HG02870 (cell line): ENCODE results near the gene SOX18.
"Not testable (repeated sequence)": the region's sequence is repeated elsewhere in the genome, so short reads cannot be mapped to it uniquely, and the experiment has no call there.

Source experiments
- ATAC-seq: cut with Tn5 transposase; IDR thresholded peaks from one replicate; pipeline ENCODE4 v1.9.1; 2021; ENCODE audit warnings: mild to moderate bottlenecking, moderate library complexity; ENCODE audit not compliant: unreplicated experiment

Gene SOX18

DNA sequence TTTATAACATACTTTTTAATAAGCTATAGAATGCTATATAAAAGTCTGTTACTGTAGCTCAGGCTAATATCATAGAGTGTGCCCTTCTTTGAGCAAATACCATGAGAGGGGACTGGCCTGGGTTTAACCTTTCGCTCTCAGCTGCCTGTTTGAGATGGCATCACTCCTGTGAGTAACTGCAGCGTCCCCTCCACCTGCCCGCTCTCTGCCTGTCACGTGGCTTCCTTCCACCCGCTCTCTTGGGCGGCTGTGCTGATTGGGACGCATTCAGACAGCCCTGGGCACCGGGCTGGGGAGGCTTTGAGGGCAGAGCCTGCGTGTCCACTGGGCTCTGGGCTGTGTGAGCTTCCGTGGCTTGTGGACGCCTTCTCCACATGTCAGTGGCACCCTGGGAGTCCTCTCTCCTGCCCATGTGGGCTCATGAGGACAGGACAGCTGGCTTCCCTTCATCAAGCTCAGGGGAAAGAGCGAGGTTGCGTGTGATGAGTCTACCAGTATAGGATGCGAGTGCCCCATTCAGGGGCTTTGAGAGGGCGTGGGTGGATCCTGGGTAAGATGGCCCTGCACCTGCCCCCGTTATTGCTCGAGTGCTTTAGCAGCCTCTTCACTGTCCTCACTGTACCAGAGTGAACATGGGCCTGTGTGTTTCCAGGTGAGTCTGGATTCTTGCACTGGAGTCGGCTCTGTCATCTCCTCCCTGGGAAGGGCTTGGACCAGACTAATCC, 24.2 kb downstream of the SOX18 start:
- no peak for ATAC-seq

DNA sequence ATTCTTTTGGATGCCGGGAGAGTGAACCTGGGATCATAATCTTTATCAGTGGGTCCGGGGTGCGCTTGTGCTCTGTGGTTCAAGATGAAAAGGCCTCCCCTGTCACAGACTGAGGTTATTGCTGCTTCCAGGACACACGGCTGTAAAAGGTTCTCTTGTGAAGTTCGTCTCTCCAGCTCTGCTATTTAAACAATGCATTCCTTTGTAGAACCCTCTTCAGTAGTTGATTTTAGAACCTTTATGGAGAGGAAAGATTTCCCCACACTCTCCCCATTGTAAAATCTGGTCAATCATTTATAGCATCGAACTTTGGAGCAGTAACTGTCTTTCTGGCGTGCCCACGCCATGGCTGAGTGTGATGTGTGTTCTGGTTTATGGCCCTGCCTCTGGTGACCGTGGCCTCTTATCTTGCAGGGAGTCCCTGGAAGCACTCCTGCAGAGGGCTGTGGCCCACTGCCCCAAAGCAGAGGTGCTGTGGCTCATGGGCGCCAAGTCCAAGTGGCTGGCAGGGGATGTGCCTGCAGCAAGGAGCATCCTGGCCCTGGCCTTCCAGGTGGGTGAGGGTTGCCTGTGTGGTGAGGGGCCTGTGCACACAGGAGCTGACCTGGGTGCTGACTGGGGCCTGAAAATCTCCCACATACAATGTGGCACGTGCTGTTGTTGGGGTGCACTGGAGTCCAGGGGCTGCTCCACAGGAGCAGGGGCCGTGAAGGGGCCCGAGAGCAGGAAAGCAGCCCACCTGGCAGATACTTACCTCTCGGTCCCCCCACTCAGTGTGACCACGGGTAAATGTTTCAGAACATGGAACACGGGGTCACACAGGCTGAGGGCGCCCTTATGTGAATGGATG, 25.1 kb downstream of the SOX18 start:
- ATAC-seq = no peak

DNA sequence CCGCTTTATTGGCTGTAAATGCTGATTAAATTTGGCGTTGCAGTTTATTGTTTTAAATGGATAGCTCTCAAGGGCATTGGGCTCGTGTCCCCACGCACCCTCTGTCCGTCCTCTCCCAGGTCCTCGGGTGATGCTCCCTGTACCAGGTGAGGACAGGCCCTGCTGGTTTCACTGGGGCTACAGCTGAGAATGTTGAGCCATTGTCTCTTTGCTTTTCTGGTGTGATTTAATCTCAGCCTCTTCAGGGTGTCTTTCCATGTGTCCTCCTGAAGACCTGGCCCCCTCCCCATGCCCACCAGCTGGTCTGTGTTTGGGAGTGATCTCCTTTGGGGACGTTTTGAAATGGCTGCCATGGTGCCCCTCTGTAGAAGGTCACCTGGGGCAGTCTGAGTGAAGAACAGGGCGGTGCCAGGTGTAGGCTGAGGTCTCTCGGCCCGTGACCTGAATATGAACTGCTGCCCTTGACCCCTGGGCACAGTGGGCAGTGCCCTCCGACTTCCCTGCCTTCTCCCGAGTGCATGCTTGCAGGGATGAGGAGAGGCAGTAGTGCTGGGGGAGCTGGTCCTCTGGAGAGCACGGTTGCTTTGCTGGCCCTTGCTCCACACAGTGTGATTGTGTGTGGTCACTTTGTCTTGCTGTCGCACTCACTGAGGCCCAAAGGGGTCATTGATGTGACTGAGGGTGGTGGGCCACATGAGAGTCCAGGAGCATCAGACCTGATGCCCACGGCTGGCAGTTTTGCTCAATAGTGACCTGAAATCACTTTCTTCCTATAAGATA, 25.9 kb downstream of the SOX18 start:
- ATAC-seq = no peak

DNA sequence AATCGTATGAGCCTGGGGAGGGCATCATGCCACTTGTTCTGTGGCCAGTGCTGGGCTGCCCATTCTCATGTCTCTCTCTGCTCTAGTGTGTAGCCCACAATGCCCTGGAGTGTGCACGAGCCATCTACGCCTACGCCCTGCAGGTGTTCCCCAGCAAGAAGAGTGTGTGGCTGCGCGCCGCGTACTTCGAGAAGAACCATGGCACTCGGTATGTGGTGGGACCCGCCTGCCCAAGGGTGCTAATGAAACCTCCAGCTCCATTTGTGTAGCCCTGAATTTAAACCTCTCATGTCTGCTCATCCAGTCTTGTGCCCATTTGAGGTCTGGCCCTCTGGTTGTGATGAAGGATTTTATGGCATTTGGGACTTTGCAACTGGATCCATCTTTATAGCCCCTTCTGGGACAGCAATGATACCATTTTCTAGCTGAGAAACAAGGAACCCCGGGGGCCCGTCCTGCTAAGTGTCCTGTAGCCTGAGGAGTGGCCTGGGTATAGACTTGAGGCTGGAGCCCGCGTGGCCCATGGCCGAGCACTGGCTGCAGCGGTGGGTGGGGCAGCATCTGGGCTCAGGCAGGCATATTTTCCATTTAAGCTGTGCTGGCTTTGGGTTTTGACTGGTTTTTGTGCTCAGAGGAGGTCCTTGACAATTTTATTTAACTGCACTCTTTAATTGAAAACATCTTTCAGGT, 26.6 kb downstream of the SOX18 start:
- no peak for ATAC-seq

DNA sequence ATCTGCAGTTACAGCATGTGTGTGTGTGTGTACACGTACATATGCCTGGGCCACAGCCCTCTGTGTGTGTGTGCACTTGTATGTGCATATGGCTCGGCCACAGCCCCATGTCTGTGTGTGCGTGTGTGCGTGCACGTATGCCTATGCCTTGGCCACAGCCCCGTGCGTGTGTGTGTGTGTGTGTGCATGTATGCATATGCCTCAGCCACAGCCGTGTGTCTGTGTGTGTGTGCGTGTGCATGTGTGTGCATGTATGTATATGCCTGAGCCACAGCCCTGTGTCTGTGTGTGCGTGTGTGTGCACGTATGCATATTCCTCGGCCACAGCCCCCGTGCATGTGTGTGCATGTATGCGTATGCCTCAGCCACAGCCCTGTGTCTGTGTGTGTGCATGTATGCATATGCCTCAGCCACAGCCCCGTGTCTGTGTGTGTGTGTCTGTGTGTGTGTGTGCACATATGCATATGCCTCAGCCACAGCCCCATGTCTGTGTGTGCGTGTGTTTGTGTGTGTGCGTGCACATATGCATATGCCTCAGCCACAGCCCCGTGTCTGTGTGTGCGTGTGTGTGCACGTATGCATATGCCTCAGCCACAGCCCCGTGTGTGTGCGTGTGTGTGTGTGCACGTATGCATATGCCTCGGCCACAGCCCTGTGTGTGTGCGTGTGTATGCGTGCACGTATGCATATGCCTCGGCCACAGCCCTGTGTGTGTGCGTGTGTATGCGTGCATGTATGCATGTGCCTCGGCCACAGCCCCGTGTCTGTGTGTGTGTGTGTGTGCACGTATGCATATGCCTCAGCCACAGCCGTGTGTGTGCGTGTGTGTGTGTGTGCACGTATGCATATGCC, 28.1 kb downstream of the SOX18 start:
- no peak for ATAC-seq

DNA sequence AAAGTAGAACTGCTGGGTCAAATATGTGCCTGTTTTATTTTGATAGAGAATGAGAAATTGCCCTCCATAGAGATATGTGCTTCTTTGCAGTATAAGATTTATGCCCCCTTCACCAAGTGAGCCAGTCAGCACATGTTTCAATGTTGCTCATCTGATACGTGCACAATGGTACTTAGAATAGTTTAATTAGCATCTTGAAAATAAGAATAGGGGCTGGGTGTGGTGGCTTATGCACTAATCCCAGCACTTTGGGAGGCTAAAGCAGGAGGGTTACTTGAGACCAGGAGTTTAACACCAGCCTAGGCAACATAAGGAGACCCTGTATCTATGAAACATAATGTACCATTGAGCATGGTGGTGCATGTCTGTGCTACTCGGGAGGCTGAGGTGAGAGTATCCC, 33.8 kb downstream of the SOX18 start:
- ATAC-seq = no peak

DNA sequence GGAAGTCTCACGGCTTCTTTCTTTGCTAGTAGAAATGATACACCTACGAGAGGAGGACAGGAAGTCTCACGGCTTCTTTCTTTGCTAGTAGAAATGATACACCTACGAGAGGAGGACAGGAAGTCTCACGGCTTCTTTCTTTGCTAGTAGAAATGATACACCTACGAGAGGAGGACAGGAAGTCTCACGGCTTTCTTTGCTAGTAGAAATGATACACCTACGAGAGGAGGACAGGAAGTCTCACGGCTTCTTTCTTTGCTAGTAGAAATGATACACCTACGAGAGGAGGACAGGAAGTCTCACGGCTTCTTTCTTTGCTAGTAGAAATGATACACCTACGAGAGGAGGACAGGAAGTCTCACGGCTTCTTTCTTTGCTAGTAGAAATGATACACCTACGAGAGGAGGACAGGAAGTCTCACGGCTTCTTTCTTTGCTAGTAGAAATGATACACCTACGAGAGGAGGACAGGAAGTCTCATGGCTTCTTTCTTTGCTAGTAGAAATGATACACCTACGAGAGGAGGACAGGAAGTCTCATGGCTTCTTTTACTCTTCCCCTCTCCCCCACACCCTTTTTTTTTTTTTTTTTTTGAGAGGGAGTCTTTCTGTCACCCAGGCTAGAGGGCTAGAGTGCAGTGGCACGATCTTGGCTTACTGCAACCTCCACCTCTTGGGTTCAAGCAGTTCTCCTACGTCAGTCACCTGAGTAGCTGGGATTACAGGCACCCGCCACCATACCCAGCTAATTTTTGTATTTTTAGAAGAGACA, 36.9 kb downstream of the SOX18 start:
- ATAC-seq = not testable (repeated sequence)

DNA sequence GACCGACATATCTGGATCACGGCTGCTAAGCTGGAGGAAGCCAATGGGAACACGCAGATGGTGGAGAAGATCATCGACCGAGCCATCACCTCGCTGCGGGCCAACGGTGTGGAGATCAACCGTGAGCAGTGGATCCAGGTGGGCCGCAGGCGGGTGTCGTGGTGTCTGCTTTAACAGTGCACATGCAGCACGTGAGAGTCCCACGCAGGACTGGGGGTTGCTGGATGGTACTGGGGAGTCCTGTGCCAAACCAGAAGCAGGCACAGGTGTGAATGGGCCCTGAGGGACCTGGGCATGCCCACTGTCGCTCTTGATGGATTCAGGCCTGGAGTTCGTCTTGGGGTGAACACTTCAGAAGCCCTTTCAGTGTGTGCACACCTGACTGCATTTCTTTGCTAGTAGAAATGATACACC, 38.1 kb downstream of the SOX18 start:
- no peak for ATAC-seq

DNA sequence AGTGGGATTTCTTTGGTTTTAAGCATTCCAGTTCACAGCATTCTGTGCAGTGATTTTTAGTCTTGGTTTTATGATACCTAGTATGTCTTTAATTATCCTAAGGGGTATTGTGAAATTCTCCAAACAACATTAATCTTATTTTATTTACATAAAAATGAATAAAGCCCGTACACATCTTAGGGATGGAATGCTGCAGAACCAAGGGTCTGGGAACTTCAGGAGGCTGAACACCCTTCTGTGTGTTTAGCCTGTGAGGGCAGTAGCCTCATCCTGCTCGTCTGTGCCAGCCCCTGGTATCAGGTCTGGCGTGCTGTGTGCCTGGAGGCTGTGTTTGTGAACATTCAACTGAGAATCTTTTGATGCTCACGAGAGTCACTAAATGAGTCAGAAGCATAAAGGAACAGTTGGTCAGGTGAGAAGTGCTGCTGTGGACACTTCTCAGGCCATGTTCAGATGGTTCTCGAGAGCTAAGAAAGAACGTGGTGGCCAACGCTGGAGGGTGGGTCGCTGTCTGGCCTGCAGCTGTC, 38.7 kb downstream of the SOX18 start:
- no peak for ATAC-seq

DNA sequence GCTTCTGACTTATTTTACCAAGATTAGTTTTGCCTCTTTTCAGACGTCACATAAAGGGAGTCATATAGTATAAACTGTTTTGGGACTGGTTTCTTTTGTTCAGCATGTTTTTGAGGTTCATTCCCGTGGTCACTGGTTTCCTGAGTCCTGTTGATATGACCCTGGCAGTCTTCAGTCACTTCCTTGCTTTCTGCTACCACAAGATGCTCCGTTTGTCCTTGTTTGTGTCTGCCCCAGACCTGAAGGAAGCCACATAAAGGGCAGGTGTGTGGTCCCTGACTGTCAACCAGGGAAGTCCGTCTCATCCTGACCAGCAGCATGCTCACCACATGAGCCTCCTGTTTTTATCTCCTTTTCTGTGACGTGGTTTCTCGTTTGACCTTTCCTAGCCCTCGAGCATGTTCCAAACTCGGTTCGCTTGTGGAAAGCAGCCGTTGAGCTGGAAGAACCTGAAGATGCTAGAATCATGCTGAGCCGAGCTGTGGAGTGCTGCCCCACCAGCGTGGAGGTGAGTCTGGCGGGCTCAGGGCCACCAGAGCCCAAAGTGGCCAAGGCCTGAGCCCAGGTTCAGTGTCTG, 39.5 kb downstream of the SOX18 start:
- no peak for ATAC-seq

DNA sequence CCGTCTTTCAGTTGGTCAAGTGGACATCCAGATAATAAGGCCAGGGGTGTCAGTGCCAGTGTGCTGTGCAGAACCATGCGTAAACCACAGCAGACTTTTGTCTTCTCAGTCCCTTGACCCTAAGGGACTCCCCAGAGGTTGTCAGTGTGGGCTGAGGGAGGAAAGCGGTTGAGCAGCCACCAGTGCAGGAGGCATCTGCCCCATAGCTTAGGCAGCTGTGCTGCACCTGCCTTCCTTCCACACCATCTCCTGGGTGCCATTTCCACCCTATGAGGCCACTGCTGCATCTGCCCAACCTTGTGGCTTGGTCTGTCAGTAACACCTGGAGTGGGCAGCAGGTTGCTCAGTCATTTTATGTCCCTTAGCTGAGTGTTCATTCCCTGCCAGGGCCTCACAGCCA, 42.5 kb downstream of the SOX18 start:
- no peak for ATAC-seq

DNA sequence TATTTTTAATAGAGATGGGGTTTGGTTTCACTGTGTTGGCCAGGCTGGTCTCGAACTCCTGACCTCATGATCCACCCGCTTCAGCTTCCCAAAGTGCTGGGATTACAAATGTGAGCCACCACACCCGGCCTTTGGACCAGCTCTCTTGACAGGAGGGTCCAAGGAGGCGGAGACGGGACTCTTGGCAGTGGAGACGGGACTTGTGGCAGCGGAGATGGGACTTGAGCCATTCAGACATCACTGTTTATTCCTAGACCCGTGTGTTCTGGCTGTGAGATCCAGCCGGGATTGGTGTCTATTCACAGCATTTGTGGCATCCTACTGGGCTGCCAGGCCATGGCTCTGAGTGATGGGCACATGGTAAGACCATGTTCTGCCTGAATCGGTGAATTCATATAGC, 42.9 kb downstream of the SOX18 start:
- ATAC-seq = no peak

DNA sequence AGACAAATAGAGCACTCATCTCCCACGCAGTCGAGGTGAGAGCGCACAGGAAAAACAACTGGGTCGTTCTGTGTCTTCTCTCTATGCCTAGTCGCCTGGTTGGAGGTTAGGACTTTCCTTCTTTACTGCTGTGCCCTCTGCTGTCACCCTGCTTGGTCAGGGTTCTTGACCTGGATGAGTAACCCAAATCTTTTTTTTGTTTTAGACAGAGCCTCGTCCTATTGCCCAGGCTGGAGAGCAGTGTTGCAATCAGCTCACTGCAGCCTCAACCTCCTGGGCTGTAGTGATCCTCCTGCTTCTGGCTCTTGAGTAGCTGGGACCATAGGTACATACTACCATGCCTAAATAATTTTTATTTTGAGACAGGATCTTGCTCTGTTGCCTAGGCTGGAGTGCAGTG, 44.0 kb downstream of the SOX18 start:
- no peak for ATAC-seq

DNA sequence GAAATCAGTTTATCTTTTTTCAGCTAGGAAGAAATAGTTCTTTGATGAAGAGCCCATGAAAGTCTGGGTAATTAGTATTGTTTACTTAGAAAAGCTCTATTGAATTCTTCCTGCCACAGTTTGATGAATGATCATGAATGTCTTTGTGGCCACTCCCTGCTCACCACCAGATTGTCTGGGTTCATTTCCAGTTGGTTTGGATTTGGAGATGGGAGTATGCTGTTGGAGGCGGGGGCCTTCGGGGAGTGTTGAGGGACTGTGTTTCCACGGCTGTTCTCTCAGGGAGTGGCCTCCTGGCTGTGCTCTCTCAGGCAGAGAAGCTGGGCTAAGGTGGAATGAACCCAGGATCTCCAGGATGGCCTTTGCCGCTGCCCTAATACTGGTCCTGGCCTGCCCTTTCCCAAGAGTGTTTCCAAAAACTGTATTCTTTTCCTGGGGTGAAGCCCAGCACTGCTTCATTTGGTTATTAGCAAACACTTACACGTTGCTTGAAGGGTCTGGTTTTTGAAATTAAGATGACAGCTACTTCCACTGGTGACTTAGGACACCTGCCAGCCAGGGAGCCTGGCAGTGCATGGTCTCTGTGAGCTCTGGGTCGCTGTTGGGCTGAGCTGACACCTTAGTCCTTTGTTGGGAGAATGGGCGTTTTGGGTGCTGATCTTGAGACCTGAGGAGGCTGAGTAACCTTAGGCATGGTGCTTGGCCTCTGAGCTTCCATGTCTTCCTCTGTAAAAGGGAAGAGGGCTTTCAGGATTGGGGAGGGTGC, 45.3 kb downstream of the SOX18 start:
- ATAC-seq = no peak

DNA sequence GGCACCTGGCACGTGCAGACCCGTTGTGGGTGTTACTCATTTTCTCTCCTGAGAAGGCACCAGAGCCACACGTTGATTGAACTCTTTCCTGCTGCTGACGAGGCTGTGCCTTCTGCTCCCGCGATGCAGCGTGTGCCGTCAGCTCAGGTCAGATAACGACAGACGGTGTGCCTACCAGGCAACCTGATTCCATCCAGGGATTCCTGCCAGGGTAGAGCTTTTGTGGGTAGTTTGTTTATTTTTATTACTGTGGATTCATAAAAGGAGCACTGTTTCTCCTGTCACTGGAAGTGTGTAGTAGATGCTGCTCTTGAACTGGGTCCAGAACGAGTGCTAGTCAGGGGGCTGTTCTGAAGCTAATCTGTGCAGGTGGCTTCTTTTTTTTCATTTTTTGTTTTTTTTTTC, 47.8 kb downstream of the SOX18 start:
- no peak for ATAC-seq

DNA sequence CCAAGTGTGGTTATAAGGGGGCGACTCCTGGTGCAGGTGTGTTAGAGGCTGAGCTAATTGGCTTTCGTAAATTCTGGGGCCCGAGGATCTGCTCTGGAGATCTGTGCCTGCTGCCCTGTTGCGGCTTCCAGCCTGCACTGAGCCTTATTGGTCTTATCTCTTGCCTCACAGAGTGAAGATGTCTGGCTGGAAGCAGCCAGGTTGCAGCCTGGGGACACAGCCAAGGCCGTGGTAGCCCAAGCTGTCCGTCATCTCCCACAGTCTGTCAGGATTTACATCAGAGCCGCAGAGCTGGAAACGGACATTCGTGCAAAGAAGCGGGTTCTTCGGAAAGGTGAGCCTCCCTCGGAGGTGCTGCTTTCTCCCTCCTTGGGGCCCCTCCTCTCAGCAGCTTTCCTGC, 48.5 kb downstream of the SOX18 start:
- ATAC-seq = no peak
